SKM-1 treated with dmso at 0.1 percent for 144 hours (cell line): ENCODE measurements around the gene NFKB2.

ENCODE experiments used
- DNase-seq: peaks from one replicate; lab custom pipeline; 2025; ENCODE audit not compliant: unreplicated experiment; lab: John Stamatoyannopoulos, UW

Gene NFKB2

DNA sequence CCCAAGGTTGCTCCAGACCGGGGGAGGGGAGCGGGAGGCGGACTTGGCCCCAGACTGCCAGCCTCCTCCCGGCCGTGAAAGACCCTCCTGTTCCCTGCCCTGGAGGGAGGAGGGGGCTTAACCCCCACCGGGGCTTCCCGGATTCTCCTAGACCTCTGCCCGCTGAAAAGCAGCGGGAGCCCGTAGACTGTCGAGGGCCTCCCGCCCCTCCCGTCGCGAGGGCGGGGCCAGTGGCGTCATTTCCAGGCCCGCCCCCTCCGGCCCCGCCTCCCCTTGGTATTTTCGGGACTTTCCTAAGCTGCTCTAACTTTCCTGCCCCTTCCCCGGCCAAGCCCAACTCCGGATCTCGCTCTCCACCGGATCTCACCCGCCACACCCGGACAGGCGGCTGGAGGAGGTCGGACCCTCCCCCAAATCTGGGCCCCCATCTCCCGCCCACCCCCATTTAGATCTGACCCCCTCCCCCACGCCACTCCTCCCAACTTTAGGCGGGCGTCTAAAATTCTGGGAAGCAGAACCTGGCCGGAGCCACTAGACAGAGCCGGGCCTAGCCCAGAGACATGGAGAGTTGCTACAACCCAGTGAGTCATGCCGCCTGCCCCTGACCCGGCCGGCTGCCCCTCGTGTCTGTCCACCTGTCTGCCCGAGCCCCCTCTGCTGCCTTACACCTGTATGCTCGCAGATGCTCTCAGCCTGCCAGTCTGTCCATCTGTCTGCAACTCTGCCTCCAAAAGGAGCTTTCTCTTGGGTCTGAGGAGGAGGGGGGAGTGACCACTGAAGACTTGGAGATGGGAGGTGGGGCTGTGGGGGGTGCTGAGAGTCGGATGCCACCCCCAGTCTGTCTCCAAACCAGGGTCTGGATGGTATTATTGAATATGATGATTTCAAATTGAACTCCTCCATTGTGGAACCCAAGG, at the start of gene NFKB2:
Gene NFKB2 (plus strand): TSS at position 306 of the 917 bp plus-strand sequence. CDS start 255 bp downstream, at position 561.
- peak; percentile 56 for DNase-seq

DNA sequence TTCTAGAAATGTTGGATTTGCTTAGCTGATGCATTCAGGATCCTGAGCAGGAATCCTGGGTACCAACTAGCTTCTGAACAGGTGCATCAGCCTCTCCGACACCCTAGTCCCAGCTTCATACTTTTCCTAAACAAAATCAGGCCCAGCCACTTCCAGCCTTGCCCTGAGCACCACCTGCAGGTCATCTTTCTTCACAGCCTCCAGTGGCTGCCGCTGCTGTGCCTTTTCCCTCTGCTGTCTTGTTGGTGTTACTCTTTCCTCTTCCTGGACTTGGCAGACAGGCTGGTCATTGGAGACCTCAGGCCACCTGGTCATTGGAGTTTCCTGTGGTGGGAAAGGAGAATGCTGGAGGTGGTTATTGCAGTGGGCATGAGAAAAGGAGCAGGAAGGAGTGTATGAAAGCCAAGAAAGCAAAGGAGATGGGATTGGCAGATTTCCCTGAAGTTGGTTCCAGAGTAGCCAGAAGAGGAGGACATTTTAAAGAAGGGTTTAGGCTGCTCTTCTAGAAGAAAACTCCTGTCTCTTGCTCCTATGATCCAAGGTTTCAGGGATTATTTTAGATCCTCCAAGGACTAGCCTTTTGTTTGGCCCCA, 48.2 kb upstream of the NFKB2 start:
- DNase-seq: no peak

- DNase-seq: peak; percentile 43
Observed at GRCh38 chr10:102352066-102352715, 43.3 kb upstream of the NFKB2 start.

- no peak for DNase-seq
Observed at GRCh38 chr10:102354451-102354850, 41.1 kb upstream of the NFKB2 start.

- DNase-seq: no peak
Observed at GRCh38 chr10:102358712-102359382, 36.7 kb upstream of the NFKB2 start.

GRCh38 chr10:102367441-102367840, 28.1 kb upstream of the NFKB2 start:
- DNase-seq: no peak

DNA sequence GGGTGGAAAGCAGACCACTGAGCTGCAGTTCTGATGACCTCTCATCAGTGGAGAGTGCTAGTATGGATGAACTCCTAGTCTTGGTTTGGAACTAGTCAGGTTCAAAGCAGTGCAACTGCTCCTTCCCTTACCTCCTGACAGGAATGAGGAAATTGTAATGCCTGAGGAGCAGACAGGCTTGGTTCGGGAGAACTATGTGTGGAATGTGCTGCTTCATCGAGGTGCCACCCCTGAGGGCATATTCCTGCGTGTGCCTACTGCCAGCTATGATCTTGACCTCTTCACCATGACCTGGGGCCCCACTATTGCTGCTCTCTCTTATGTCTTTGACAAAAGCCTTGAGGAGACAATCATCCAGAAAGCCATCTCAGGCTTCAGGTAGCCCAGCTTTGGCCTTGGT, 27.4 kb upstream of the NFKB2 start:
- no peak for DNase-seq

DNA sequence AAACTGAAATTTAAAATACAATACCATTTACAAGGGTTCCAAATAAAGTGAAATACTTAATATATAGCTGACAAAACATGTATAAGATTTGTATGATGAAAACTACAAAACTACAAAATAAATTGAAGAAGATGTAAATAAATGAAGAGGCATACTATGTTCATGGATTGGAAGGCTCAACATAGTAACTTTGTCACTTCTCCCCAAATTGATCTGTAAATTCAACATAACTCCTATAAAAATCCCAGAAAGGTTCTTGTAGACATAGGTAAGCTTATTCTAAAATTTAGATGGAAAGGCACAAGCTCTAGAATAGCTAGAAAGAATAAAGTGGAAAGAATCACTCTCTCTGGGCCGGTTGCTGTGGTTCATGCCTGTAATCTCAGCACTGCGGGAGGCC, 24.2 kb upstream of the NFKB2 start:
- DNase-seq: no peak

DNA sequence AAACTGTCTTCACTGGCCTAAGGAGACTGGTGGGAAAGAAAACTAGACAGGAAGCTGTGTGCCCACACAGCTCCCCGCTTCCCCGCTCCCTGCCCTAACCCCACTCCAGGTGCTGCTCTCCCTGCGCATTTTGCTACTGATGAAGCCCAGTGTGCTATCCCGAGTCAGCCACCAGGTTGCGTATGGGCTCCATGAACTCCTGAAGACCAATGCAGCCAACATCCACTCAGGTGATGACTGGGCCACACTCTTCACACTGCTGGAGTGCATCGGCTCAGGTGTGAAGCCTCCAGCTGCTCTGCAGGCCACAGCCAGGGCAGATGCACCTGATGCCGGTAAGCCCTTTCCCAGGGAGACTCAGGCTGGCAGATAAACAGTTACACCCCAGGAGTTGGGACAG, 20.3 kb upstream of the NFKB2 start:
- DNase-seq: no peak

DNA sequence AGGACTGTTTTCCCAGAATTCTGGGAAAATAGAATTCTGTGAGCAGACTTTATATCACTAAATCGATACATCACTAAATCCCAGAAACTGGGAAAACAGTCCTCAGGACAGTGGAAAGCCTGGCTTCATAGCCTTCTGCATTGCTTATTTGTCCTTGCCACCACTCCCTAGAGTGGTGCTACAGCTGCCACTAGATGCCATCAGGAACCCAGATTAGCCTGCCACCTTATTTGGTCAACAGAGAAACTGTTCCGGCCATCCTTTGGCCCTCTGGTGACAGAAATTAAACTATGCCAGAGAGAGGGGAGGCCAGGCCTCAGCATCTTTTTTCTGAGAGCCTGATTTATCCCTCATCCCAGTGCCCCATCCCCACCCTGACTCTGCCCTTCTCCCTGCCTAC, 19.6 kb upstream of the NFKB2 start:
- DNase-seq: no peak

DNA sequence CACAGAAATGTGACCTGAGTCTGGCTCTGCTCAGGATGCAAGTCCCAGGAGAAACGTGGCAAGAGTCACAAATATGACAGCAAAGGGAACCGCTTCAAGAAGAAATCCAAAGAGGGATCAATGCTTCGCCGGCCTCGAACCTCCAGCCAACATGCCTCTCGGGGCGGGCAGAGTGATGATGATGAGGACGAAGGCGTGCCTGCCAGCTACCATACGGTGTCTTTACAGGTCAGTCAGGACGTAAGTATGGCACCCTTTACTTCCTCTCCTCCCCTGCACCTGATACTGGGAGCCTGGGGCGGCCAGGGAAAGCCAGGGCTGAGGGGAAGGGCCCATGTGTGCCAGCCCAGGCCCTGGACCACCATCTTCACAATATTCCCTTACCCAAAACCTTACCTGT, 18.6 kb upstream of the NFKB2 start:
- no peak for DNase-seq

DNA sequence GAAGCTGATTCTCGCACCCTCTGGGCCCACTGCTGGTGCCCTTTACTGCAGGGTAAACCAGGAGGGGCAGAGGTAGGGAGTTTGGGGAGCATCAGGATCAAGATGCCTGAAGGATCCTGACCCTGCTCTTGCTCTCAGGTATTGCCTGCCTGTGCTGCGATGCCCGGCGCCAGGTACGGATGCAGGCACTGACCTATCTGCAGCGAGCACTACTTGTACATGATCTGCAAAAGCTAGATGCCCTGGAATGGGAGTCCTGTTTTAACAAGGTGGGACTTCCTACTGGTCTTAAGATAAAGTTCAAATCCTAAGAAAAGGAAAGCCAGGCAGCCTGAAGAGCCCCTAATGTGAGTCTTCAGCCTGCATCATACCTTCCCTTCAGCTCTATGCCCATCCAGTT, 16.1 kb upstream of the NFKB2 start:
- no peak for DNase-seq

DNA sequence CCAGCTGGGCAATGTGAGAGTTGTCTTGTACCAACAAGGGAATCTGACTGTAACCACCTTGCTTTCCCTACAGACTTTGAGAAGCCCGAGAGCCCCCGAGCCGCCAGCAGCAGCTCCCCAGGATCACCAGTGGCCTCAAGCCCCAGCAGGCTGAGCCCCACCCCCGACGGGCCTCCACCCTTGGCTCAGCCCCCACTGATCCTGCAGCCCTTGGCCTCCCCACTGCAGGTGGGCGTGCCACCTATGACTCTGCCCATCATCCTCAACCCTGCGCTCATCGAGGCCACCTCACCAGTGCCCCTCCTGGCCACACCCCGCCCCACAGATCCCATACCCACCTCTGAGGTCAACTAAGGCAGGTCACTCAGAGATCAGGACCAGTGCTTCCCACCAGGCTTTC, 13.5 kb upstream of the NFKB2 start:
- DNase-seq: no peak

DNA sequence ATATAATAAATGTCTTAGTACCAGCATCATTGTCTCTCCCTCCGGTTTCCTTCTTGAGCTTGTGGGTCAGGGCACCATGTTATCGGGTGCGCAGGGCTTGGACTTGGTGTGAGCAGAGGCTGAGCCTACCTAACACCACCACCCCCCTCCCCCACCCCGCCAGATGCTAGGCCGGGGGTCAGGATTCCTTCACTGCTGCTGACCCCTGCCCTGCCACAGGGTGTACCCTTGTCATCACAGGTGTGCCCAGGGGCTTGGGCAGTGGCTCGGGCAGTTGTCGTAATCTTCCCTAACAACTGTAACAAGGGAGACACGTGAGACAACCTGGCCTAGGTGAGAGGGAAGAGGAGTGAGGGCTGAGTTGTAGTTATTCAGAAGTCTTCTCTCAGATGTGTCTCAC, 12.6 kb upstream of the NFKB2 start:
- DNase-seq: no peak

- DNase-seq: no peak
Observed at GRCh38 chr10:102384053-102384452, 11.5 kb upstream of the NFKB2 start.

DNA sequence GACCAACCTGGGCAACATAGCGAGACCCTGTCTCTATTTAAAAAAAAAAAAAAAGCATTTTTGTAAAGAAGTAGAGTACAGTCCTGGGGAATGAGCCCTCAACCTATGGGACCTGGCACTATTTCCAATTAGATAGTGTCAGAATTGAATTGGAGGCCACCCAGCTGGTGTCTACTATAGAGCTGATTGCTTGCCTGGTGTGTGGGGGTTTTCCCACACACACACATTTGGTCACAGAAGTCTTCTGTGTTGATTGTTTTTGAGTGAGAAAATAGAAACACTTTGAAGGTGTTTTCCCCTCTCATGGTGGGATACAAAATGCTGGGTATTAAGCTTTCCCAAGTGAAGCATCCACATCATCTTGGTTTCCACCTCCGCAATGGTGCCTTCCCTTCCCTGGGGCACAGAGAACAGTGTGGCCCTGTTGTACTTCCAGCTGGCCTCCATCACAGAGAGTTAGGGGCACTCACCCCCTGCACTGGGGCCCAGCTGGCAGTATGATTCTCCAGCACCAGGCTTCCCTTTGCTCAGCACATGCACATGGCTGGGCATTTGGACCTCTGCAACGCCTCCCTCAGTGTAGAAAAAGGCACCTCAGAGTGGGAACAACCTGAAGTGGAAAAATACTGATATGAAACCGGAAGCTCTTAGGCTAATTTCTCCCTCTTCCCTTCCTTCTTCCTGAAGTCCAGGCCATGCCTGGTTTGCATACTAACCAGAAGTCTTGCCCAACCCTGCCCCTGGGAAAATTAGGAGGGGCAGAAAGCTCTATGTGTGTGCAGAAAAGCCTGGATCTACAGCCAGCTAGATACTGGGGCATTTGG, 10.7 kb upstream of the NFKB2 start:
- peak; percentile 30 for DNase-seq

DNA sequence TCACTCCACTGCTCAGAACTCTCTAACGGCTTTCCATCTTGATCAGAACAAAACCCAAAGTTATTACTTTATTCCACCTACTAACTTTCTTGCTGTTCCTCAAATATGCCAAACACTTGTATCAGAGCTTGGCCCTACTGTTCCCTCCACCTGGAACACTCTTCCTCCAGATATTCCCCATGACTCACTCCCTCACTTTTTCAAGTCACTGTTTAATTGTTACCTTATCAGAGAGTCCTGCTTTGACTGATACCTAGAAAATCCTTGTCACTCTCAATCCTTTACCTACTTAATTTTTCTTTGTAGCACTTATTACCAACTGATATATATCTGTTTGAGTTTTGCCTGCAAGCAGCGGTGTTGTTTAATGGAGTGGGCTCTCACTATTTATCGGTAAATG, 5.6 kb upstream of the NFKB2 start:
- no peak for DNase-seq

- no peak for DNase-seq
Observed at GRCh38 chr10:102392306-102392705, 3.2 kb upstream of the NFKB2 start.

- DNase-seq: no peak
Observed at GRCh38 chr10:102393411-102394078, 2.0 kb upstream of the NFKB2 start.
